Stomach (tissue), 9 donors: ENCODE measurements around the gene SLC29A3. TPM values are rescaled to one million over a fixed set of nuclear protein-coding genes. Genes with fewer than 3 reads are reported as not detected.

ENCODE experiments used
- DNase-seq, 2 donors: peaks; one replicate each; pipeline versions ENCODE4 v3.0.0 to v3.0.0-alpha.2; 2013 to 2019
- H3K27ac ChIP-seq, 5 donors: fragments of 200-600 bp in 4 of 5; sonication (generic) in 4 of 5; one replicate each; pipeline ENCODE4 v1.5.1; 2013 to 2019; ENCODE audit warnings: mild to moderate bottlenecking in 1 of 5, moderate library complexity in 1 of 5
- H3K27me3 ChIP-seq, 3 donors: fragments of 200-600 bp; sonication (generic); one replicate each; pipeline ENCODE4 v1.5.1; 2017 to 2019; ENCODE audit warnings: mixed run types in 1 of 3
- H3K36me3 ChIP-seq, 4 donors: fragments of 200-600 bp; sonication (generic); 1 replicate in 3 of 4; 2 replicates in 1 of 4; pipeline ENCODE4 v1.5.1; 2016 to 2019
- H3K4me1 ChIP-seq, 4 donors: fragments of 200-600 bp; sonication (generic); one replicate each; pipeline ENCODE4 v1.5.1; 2016 to 2019
- H3K4me3 ChIP-seq, 4 donors: fragments of 200-600 bp; sonication (generic) in 3 of 4; one replicate each; pipeline ENCODE4 v1.5.1; 2016 to 2019; ENCODE audit warnings: mild to moderate bottlenecking in 1 of 4
- H3K9me3 ChIP-seq, 4 donors: fragments of 200-600 bp; sonication (generic); one replicate each; pipeline ENCODE4 v1.5.1; 2016 to 2019
- CTCF ChIP-seq, 7 experiments: fragments of 450-650 bp in 4 of 7; fragments of 200-600 bp in 3 of 7; sonication (generic) in 3 of 7; IDR thresholded peaks; one replicate each; pipeline ENCODE4 v1.5.1; 2016 to 2019; ENCODE audit warnings: antibody characterized with exemption in 7 of 7, control low read depth in 2 of 7, mild to moderate bottlenecking in 1 of 7
- EP300 ChIP-seq: sonication (generic); formaldehyde crosslinking; IDR thresholded peaks from one replicate; pipeline ENCODE4 v1.6.1; 2017; ENCODE audit warnings: antibody characterized with exemption
- POLR2A ChIP-seq, 4 donors: fragments of 450-650 bp; IDR thresholded peaks; one replicate each; pipeline ENCODE4 v1.6.1; 2016; ENCODE audit warnings: antibody characterized with exemption in 4 of 4, control low read depth in 2 of 4, mild to moderate bottlenecking in 1 of 4, moderate library complexity in 1 of 4
- POLR2AphosphoS5 ChIP-seq, 3 donors: sonication (generic); formaldehyde crosslinking; IDR thresholded peaks; one replicate each; pipeline ENCODE4 v1.6.1; 2016; ENCODE audit warnings: antibody characterized with exemption in 3 of 3
- WGBS, 5 donors: extraction: QIAGEN DNeasy Blood & Tissue Kit in 3 of 5; methylation state at CpG; one replicate each; pipeline versions ENCODE4 v1.1.5 to v1.1.7; 2013 to 2018; 5-methylcytosine and 5-hydroxymethylcytosine counted together
- intact Hi-C: fragments of 100-400 bp; cut with DNase I; formaldehyde crosslinking; loops from one replicate; pipeline ENCODE4 v1.15.1; 2023; ENCODE audit warnings: low total_unique reads
- polyA plus RNA-seq, 3 donors: library from polyadenylated mRNA; stranded (reverse); fragments of 200-250 nt; gene quantifications; one replicate each; pipeline ENCODE4 v1.2.3, GENCODE V29; 2013
- total RNA-seq, 5 donors: library from RNA; depleted of rRNA; stranded (reverse); fragments of >200 nt; gene quantifications; one replicate each; pipeline versions ENCODE4 v1.1.0 to v1.2.3, GENCODE V29; 2014 to 2016
- donor health status: healthy with polysubstance abuse.
- donor health status: Bipolar disorder and iron deficiency.
- donor health status: healthy.

The SLC29A3 gene
- total and polyA plus RNA-seq, 8 donors, result 2.8 to 23.7 (median 4.2) TPM; not detected in 2

DNA sequence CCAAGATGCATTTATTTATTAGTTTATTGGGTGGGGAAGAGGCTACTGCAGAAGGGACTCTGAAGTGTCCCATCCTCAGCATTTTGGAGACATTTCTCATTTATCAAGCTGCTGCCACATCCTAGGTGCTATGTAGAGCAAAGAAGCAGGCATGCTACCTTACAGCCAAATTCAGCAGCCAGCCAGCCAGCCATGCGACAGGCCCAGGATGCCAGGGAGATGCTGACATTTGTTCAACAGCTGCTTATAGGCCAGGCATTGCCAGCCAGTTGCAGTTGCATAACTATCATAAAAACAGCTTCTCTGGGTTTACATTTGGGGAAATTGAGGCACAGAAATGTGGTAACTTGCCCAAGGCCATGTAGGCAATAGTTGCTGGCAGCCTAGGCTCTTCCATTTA, 2.3 kb downstream of the SLC29A3 start:
- DNase-seq, result no peak
- H3K4me1 ChIP-seq, result peaks cover 8 to 30% (median 20%) of the 10 kb centered on the region in 4 donors
- H3K4me3 ChIP-seq, result no peak overlapping the region
- WGBS, 5 donors, result 90 to 100% (median 96%) methylated on average over 1 of the region's 1 CpG
- intact Hi-C loops, result loop anchor here (10.0 kb wide), 1 partner anchor 53 kb away; no protein-coding TSS in a partner anchor
- no peaks in the 10 kb centered on the region for H3K9me3 ChIP-seq
- no peak overlapping the region for H3K27ac ChIP-seq
- H3K27me3 ChIP-seq, result no peaks in the 10 kb centered on the region
- peaks cover 5 to 40% (median 37%) of the 10 kb centered on the region in 4 donors for H3K36me3 ChIP-seq
- TF ChIP-seq CTCF (IDR thresholded peaks at IDR 0.05) (no peak), POLR2AphosphoS5 (IDR thresholded peaks at IDR 0.05) (no peak), POLR2A (IDR thresholded peaks at IDR 0.05) (no peak), EP300 (no peak)

GRCh38 chr10:71323407-71323806, 4.3 kb downstream of the SLC29A3 start:
- intact Hi-C loops, result loop anchor here (10.0 kb wide), 1 partner anchor 51 kb away; no protein-coding TSS in a partner anchor
- Histone ChIP-seq H3K4me3 (no peak overlapping the region), H3K9me3 (no peaks in the 10 kb centered on the region), H3K27ac (no peak overlapping the region), H3K4me1 (peaks cover 8 to 33% (median 20%) of the 10 kb centered on the region in 4 donors), H3K27me3 (no peaks in the 10 kb centered on the region), H3K36me3 (peaks cover 5 to 59% (median 56%) of the 10 kb centered on the region in 4 donors)
- peak in 1 of 2 donors; percentile 57 for DNase-seq
- 83 to 92% (median 88%) methylated on average over 4 of the region's 4 CpGs for WGBS, 5 donors
- TF ChIP-seq EP300 (no peak), POLR2A (IDR thresholded peaks at IDR 0.05) (no peak), CTCF (IDR thresholded peaks at IDR 0.05) (no peak), POLR2AphosphoS5 (IDR thresholded peaks at IDR 0.05) (no peak)

GRCh38 chr10:71324743-71325142, 5.7 kb downstream of the SLC29A3 start:
- intact Hi-C loops, result loop anchor here (10.0 kb wide), 1 partner anchor 50 kb away; no protein-coding TSS in a partner anchor

GRCh38 chr10:71325267-71325666, 6.2 kb downstream of the SLC29A3 start:
- no peaks in the 10 kb centered on the region for H3K9me3 ChIP-seq
- no peaks in the 10 kb centered on the region for H3K27me3 ChIP-seq
- intact Hi-C loops, result loop anchor here (10.0 kb wide), 1 partner anchor 50 kb away; no protein-coding TSS in a partner anchor
- no peak for TF ChIP-seq POLR2A (IDR thresholded peaks at IDR 0.05)
- no peak for TF ChIP-seq POLR2AphosphoS5 (IDR thresholded peaks at IDR 0.05)
- no peak for TF ChIP-seq EP300
- TF ChIP-seq CTCF (IDR thresholded peaks at IDR 0.05), result no peak
- no peak overlapping the region for H3K4me3 ChIP-seq
- 79 to 96% (median 93%) methylated on average over 6 of the region's 6 CpGs for WGBS, 5 donors
- H3K27ac ChIP-seq, result no peak overlapping the region
- peaks cover under 1 to 18% (median 9%) of the 10 kb centered on the region in 4 donors for H3K4me1 ChIP-seq
- no peak for DNase-seq
- peaks cover 5 to 76% (median 66%) of the 10 kb centered on the region in 4 donors for H3K36me3 ChIP-seq

More at GRCh38 chr10:71324743-71325142, 5.7 kb downstream of the SLC29A3 start:
- Histone ChIP-seq H3K9me3 (no peaks in the 10 kb centered on the region), H3K36me3 (peaks cover 5 to 71% (median 64%) of the 10 kb centered on the region in 4 donors), H3K27me3 (no peaks in the 10 kb centered on the region), H3K27ac (no peak overlapping the region), H3K4me3 (no peak overlapping the region), H3K4me1 (peaks cover 5 to 23% (median 14%) of the 10 kb centered on the region in 4 donors)
- DNase-seq, result no peak
- TF ChIP-seq POLR2AphosphoS5 (IDR thresholded peaks at IDR 0.05) (no peak), POLR2A (IDR thresholded peaks at IDR 0.05) (no peak)
- 93 to 98% (median 94%) methylated on average over 9 of the region's 9 CpGs for WGBS, 5 donors

DNA sequence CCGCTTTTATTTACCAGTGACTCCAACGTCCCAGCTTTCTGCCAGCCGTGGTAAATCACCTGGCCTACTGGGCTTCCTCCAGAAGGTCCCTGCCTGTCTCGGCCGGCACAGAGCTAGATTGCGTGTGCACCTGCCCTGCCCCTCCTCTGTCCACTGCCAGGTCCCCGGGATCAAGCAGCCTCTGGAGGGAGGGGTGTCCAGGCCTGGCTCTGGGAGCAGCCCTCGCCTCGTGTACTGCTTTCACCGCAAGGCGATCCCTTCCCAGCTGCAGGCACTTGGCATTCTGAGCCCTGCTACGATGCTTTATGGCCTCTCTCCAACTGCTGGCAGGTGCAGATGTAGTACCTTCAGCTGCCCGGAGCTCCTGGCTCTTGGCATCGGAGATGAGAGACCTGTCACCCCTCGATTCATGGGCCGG, 7.4 kb downstream of the SLC29A3 start:
- Histone ChIP-seq H3K4me1 (peaks cover 0 to 10% (median 2%) of the 10 kb centered on the region in 4 donors), H3K4me3 (no peak overlapping the region), H3K27me3 (no peaks in the 10 kb centered on the region), H3K36me3 (peaks cover 5 to 85% (median 72%) of the 10 kb centered on the region in 4 donors), H3K9me3 (no peaks in the 10 kb centered on the region), H3K27ac (no peak overlapping the region)
- 62 to 67% (median 65%) methylated on average over 16 of the region's 16 CpGs for WGBS, 5 donors
- DNase-seq, result peak in 1 of 2 donors; percentile 68
- intact Hi-C loops, result loop anchor here (10.0 kb wide), 1 partner anchor 48 kb away; no protein-coding TSS in a partner anchor
- no peak for TF ChIP-seq CTCF (IDR thresholded peaks at IDR 0.05)
- no peak for TF ChIP-seq EP300
- no peak for TF ChIP-seq POLR2A (IDR thresholded peaks at IDR 0.05)
- no peak for TF ChIP-seq POLR2AphosphoS5 (IDR thresholded peaks at IDR 0.05)
